B cell (primary cell): ENCODE results near the gene TIPIN. TPM values are rescaled to one million over a fixed set of nuclear protein-coding genes. Genes with fewer than 3 reads are reported as not detected.
"Not testable (repeated sequence)": the region's sequence is repeated elsewhere in the genome, so short reads cannot be mapped to it uniquely, and the experiment has no call there.

ENCODE experiments used
- ATAC-seq: fragments of 200-7000 bp; cut with Tn5 transposase; one replicate; pipeline ENCODE4 v1.10.0; 2021; ENCODE audit warnings: low read depth, mild to moderate bottlenecking, moderate number of reproducible peaks, moderate library complexity
- CTCF ChIA-PET: fragments of 350-600 bp; sonication (Branson Sonifier 250); formaldehyde crosslinking; loops from one replicate; lab custom pipeline; 2021; ENCODE audit warnings: antibody characterized with exemption, inconsistent platforms; lab: Charles Lee
- POLR2A ChIA-PET: fragments of 350-600 bp; sonication (Branson Sonifier 250); formaldehyde crosslinking; loops from one replicate; lab custom pipeline; 2021; ENCODE audit warnings: antibody characterized with exemption; lab: Charles Lee
- DNase-seq: peaks from one replicate; pipeline ENCODE4 v3.0.0; 2013
- H2AFZ ChIP-seq: 2 replicates; pipeline ENCODE4 v1.6.1; 2012; ENCODE audit warnings: mild to moderate bottlenecking, low read depth, low read length; ENCODE audit not compliant: insufficient read depth, poor library complexity, severe bottlenecking
- H3K27ac ChIP-seq, 2 donors: 1 replicate in 1 of 2; 2 replicates in 1 of 2; pipeline ENCODE4 v1.5.1; 2012 to 2013; ENCODE audit warnings: low read length in 2 of 2, mild to moderate bottlenecking in 2 of 2, moderate library complexity in 1 of 2
- H3K27me3 ChIP-seq, 4 experiments: fragments of 200-600 bp in 1 of 4; sonication (generic) in 1 of 4; replicated peaks in 1 of 4; 1 replicate in 2 of 4; 2 replicates in 2 of 4; pipeline versions ENCODE4 v1.6.1 to v1.7.0; 2013 to 2016; ENCODE audit warnings: low read length in 3 of 4, mild to moderate bottlenecking in 2 of 4, mixed read lengths in 1 of 4, moderate library complexity in 1 of 4; ENCODE audit not compliant: insufficient read depth in 4 of 4, control insufficient read depth in 3 of 4; ENCODE audit errors: control extremely low read depth in 1 of 4
- H3K36me3 ChIP-seq, 2 experiments: replicated peaks in 1 of 2; 1 replicate in 1 of 2; 2 replicates in 1 of 2; pipeline versions ENCODE4 v1.6.1 to v1.7.1; 2013; ENCODE audit warnings: low read length in 1 of 2; ENCODE audit not compliant: insufficient read depth in 2 of 2, control insufficient read depth in 1 of 2; ENCODE audit errors: control extremely low read depth in 1 of 2, extremely low read depth in 1 of 2
- H3K4me1 ChIP-seq, 2 donors: fragments of 200-600 bp in 1 of 2; sonication (generic) in 1 of 2; 1 replicate in 1 of 2; 2 replicates in 1 of 2; pipeline versions ENCODE4 v1.5.1 to v1.6.1; 2013 to 2017; ENCODE audit warnings: low read length in 2 of 2; ENCODE audit not compliant: control insufficient read depth in 2 of 2, insufficient read depth in 2 of 2
- H3K4me2 ChIP-seq: replicated peaks from 2 replicates; pipeline ENCODE3; 2012; ENCODE audit warnings: mild to moderate bottlenecking, low read depth, low read length; ENCODE audit not compliant: poor library complexity, severe bottlenecking
- H3K4me3 ChIP-seq, 5 experiments: fragments of 200-600 bp in 1 of 5; sonication (generic) in 1 of 5; 1 replicate in 3 of 5; 2 replicates in 2 of 5; pipeline versions ENCODE4 v1.5.1 to v1.7.0; 2011 to 2016; ENCODE audit warnings: low read length in 4 of 5, mild to moderate bottlenecking in 4 of 5, low read depth in 2 of 5, control low read depth in 1 of 5, moderate library complexity in 1 of 5; ENCODE audit not compliant: insufficient read depth in 1 of 5; ENCODE audit errors: control extremely low read depth in 1 of 5, extremely low read depth in 1 of 5
- H3K79me2 ChIP-seq: fragments of 200-600 bp; sonication (generic); one replicate; pipeline ENCODE4 v1.6.0; 2016; ENCODE audit warnings: low read length; ENCODE audit not compliant: control insufficient read depth, insufficient read depth
- H3K9ac ChIP-seq: fragments of 200-600 bp; sonication (generic); 2 replicates; pipeline ENCODE4 v1.6.1; 2017; ENCODE audit warnings: mild to moderate bottlenecking, low read length, moderate library complexity
- H3K9me3 ChIP-seq, 3 donors: one replicate each; pipeline versions ENCODE4 v1.6.1 to v1.7.1; 2013; ENCODE audit warnings: low read length in 2 of 3; ENCODE audit not compliant: control insufficient read depth in 2 of 3, insufficient read depth in 1 of 3; ENCODE audit errors: control extremely low read depth in 1 of 3
- H4K20me1 ChIP-seq: 2 replicates; pipeline ENCODE4 v1.6.0; 2012; ENCODE audit warnings: mild to moderate bottlenecking, low read length; ENCODE audit not compliant: insufficient read depth, control insufficient read depth, poor library complexity, severe bottlenecking
- H3K27ac Mint-ChIP-seq: one replicate; pipeline ENCODE4 v1.8.0; 2021; ENCODE audit warnings: mixed read lengths
- H3K27me3 Mint-ChIP-seq: one replicate; pipeline ENCODE4 v1.8.0; 2021; ENCODE audit warnings: mixed read lengths
- H3K4me1 Mint-ChIP-seq: one replicate; pipeline ENCODE4 v1.8.0; 2021; ENCODE audit warnings: mixed read lengths
- H3K4me3 Mint-ChIP-seq: one replicate; pipeline ENCODE4 v1.8.0; 2021; ENCODE audit warnings: mixed read lengths
- H3K9me3 Mint-ChIP-seq: one replicate; pipeline ENCODE4 v1.8.0; 2022; ENCODE audit warnings: mixed read lengths; ENCODE audit not compliant: insufficient read depth
- EZH2 ChIP-seq: IDR thresholded peaks from 2 replicates; pipeline ENCODE4 v1.6.1; 2012; ENCODE audit warnings: borderline replicate concordance, low read depth, mild to moderate bottlenecking, moderate library complexity, low read length; ENCODE audit not compliant: insufficient read depth, poor library complexity, severe bottlenecking
- WGBS: methylation state at CpG from one replicate; pipeline ENCODE4 v1.1.5; 2013; ENCODE audit warnings: missing lambda C conversion rate; ENCODE audit not compliant: insufficient coverage; 5-methylcytosine and 5-hydroxymethylcytosine counted together
- intact Hi-C: fragments of 100-400 bp; cut with micrococcal nuclease; formaldehyde crosslinking; loops from one replicate; pipeline ENCODE4 v1.10.0; 2022
- polyA plus RNA-seq: library from polyadenylated mRNA; depleted of rRNA; stranded (reverse); fragments of >200 nt; gene quantifications from 2 replicates; pipeline ENCODE4 v1.2.3, GENCODE V29; 2012
- total RNA-seq, 2 donors: library from RNA; stranded (reverse); fragments of 120-200 nt in 1 of 2; gene quantifications; 1 replicate in 1 of 2; 2 replicates in 1 of 2; pipeline versions ENCODE4 v1.2.3 to v1.2.4, GENCODE V29; 2013 to 2022
- TF ChIP-seq, protein P1 (sequence below): fragments of 200-600 bp; IDR thresholded peaks from one replicate; pipeline ENCODE4 v1.8.0; 2022; ENCODE audit warnings: antibody characterized with exemption, mild to moderate bottlenecking

TIPIN gene
- total and polyA plus RNA-seq, 2 donors (not counting 1 experiment from before 2014, with no cell fraction given): 4.1 to 8.8 TPM

DNA sequence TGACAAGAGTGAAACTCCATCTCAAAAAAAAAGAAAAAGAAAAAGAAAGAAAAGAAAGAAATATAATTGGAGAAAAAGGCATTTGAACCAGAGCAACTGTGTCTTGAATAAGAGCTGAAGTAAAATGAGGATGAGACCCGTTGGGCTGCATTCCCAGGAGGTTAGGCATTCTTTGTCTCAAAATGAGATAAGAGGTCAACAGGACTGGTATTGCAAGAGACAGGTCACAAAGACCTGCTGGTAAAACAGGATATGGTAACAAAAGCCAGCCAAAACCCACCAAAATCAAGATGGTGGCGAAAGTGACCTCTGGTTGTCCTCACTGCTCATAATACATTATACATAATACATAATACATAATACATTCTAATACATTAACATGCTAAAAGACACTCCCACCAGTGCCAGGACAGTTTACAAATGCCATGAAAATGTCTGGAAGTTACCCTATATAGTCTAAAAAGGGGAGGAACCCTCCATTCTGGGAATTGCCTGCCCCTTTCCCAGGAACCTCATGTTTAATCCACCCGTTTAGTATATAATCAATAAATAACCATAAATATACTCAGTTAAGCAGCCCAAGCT is 8.6 kb upstream of the TIPIN start:
- POLR2A ChIA-PET: interaction anchor here (0.6 kb wide), 1 partner anchor 65 kb away, joined by 3 read pairs; no protein-coding TSS in a partner anchor

DNA sequence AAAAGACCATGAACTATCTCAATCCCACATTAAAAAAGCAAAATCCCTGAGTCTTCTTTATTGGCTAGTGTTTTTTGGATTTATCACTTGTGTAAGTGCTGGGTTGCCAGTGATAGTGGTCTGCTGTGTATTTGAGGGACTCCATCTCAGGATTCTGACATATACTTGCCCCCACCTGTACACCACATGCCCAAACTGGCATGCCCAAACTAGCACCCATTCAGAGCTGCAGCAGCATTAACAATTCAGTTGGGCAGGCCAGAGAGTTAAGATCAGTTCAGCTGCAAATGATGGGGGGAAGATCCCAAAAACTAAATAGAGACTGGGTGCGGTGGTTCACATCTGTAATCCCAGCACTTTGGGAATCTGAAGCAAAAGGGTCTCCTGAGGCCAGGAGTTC is 6.3 kb upstream of the TIPIN start:
- peaks cover 6% of the 10 kb centered on the region for H3K4me1 Mint-ChIP-seq
- no peak overlapping the region for H3K4me3 ChIP-seq
- no peaks in the 10 kb centered on the region for H3K36me3 ChIP-seq
- TF ChIP-seq, protein P1, sequence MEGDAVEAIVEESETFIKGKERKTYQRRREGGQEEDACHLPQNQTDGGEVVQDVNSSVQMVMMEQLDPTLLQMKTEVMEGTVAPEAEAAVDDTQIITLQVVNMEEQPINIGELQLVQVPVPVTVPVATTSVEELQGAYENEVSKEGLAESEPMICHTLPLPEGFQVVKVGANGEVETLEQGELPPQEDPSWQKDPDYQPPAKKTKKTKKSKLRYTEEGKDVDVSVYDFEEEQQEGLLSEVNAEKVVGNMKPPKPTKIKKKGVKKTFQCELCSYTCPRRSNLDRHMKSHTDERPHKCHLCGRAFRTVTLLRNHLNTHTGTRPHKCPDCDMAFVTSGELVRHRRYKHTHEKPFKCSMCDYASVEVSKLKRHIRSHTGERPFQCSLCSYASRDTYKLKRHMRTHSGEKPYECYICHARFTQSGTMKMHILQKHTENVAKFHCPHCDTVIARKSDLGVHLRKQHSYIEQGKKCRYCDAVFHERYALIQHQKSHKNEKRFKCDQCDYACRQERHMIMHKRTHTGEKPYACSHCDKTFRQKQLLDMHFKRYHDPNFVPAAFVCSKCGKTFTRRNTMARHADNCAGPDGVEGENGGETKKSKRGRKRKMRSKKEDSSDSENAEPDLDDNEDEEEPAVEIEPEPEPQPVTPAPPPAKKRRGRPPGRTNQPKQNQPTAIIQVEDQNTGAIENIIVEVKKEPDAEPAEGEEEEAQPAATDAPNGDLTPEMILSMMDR: no peak
- no peak for TF ChIP-seq EZH2
- H3K9ac ChIP-seq: no peak overlapping the region
- ATAC-seq (no peak), DNase-seq (no peak)
- no peak overlapping the region for H3K27ac Mint-ChIP-seq
- H2AFZ ChIP-seq: no peak overlapping the region
- no peaks in the 10 kb centered on the region for H3K79me2 ChIP-seq
- H3K9me3 ChIP-seq: no peaks in the 10 kb centered on the region
- 100% methylated on average over 1 of the region's 1 CpG for WGBS
- intact Hi-C loops: no loop called here
- POLR2A ChIA-PET: interaction anchor here (0.6 kb wide), 1 partner anchor 826 kb away, joined by 3 read pairs; no protein-coding TSS in a partner anchor
- no peaks in the 10 kb centered on the region for H3K27me3 Mint-ChIP-seq
- peaks cover 0 to 11% of the 10 kb centered on the region in 2 donors for H3K4me1 ChIP-seq
- H4K20me1 ChIP-seq: no peaks in the 10 kb centered on the region
- no peaks in the 10 kb centered on the region for H3K9me3 Mint-ChIP-seq
- H3K4me3 Mint-ChIP-seq: no peak overlapping the region
- H3K27me3 ChIP-seq: no peaks in the 10 kb centered on the region
- H3K4me2 ChIP-seq: no peak overlapping the region
- H3K27ac ChIP-seq: no peak overlapping the region
- CTCF ChIA-PET: no interaction called here

More for the DNA sequence above, 8.6 kb upstream of the TIPIN start:
- Histone ChIP-seq H3K4me1 (peaks cover 7 to 9% of the 10 kb centered on the region in 2 donors), H3K27me3 (no peaks in the 10 kb centered on the region), H3K4me3 (no peak overlapping the region), H3K9me3 (no peaks in the 10 kb centered on the region), H3K4me2 (no peak overlapping the region), H3K79me2 (no peaks in the 10 kb centered on the region), H3K36me3 (no peaks in the 10 kb centered on the region), H4K20me1 (no peaks in the 10 kb centered on the region), H2AFZ (no peak overlapping the region), H3K27ac (no peak overlapping the region), H3K9ac (no peak overlapping the region)
- H3K27me3 Mint-ChIP-seq: no peaks in the 10 kb centered on the region
- ATAC-seq (no peak), DNase-seq (no peak)
- WGBS: 90% methylated on average over 1 of the region's 3 CpGs
- H3K4me3 Mint-ChIP-seq: no peak overlapping the region
- CTCF ChIA-PET: no interaction called here
- peaks cover 7% of the 10 kb centered on the region for H3K4me1 Mint-ChIP-seq
- intact Hi-C loops: no loop called here
- TF ChIP-seq, protein P1: no peak
- no peak for TF ChIP-seq EZH2
- H3K27ac Mint-ChIP-seq: no peak overlapping the region
- H3K9me3 Mint-ChIP-seq: no peaks in the 10 kb centered on the region

DNA sequence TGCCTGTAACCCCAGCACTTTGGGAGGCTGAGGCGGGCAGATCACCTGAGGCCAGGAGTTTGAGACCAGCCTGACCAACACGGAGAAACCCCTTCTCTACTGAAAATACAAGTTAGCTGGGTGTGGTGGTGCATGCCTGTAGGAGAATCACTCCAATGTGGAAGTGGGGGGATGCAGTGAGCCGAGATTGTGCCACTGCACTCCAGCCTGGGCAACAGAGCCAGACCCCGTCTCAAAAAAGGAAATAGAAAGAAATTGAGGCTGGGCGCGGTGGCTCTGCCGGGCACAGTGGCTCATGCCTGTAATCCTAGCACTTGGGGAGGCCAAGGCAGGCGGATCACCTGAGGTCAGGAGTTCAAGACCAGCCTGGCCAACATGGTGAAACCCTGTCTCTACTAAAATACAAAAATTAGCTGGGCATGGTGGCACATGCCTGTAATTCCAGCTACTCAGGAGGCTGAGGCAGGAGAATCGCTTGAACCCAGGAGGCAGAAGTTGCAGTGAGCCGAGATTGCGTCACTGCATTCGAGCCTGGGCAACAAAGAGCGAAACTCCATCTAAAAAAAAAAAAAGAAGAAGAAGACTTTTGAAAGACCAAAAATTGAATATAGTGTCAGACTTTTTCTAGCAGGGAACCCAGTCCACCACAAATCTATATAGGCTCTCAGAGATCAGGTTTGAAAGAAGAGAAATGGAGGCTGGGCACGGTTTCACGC is 5.4 kb upstream of the TIPIN start:
- H2AFZ ChIP-seq, H3K79me2 ChIP-seq, H3K4me3 Mint-ChIP-seq, POLR2A ChIA-PET, H3K9me3 ChIP-seq, H3K36me3 ChIP-seq, DNase-seq, H3K4me2 ChIP-seq, H3K27me3 ChIP-seq, intact Hi-C loops, CTCF ChIA-PET, H3K27ac ChIP-seq, H3K27ac Mint-ChIP-seq, H4K20me1 ChIP-seq, H3K27me3 Mint-ChIP-seq, ATAC-seq, H3K9me3 Mint-ChIP-seq, H3K9ac ChIP-seq, H3K4me3 ChIP-seq: not testable (repeated sequence)
- 94% methylated on average over 8 of the region's 15 CpGs for WGBS
- peaks cover 5 to 17% of the 10 kb centered on the region in 2 donors for H3K4me1 ChIP-seq
- H3K4me1 Mint-ChIP-seq: peaks cover 11% of the 10 kb centered on the region
